GM19463 (cell line): ENCODE data around the gene MSI2.
A peak's percentile ranks its signal among the peaks of the same experiment; 100 is the strongest.

Experiments used
- ATAC-seq: cut with Tn5 transposase; IDR thresholded peaks from one replicate; pipeline ENCODE4 v1.9.1; 2021; ENCODE audit warnings: mild to moderate bottlenecking, moderate library complexity; ENCODE audit not compliant: unreplicated experiment

The MSI2 gene

DNA sequence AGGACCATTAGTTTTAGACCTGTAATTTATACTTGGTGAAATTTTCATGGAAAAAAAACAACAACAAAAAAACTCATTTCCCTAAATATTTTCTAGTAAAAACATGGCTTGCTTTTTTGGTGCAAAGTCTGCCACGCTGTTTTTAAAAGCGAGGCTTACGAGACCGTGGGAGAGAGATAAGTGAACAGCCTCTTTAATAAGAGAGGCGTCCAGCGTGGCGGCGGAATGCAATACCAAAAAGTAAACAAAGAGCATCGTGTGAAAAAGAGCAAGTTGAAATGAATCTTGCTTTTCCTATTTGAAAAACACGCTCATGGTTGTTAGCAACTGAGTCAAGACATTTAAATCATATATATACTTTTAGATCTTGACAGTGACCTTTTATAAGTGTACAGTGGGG lies 10.5 kb upstream of the MSI2 start:
- ATAC-seq: no peak

DNA sequence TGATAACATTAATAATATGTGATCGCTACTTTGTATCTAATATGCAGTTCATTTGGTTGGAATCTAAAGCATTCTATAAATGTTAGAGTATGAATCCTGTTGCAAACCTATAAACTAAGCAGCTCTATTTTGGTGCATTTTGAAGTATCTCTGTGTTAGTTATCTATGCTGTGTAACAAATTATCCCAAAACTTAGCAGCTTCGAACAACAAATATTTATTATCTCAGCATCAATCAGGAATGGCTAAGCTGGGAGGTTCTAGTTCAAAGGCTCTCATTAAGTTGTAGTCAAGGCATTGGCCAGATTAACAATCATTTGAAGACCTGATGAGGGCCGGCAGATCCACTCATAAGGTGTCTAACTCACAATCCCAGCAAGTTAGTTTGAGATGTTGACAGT lies 10.1 kb upstream of the MSI2 start:
- ATAC-seq: no peak

DNA sequence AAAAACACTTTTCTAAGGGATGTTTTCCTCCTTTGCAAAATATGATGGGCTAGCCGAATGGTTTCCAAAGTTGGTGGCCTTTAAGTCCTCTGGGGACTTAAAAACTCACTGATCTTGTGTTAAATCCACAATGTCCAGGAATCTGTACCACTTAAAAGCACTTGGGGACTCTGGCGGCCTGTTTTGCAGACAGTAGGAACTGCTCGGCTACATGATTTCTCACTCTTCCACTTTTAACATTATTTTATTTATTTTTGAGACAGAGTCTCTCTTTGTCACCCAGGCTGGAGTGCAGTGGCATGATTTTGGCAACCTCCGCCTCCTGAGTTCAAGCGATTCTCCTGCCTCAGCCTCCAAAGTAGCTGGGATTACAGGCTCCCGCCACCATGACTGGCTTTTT lies 9.1 kb upstream of the MSI2 start:
- no peak for ATAC-seq

DNA sequence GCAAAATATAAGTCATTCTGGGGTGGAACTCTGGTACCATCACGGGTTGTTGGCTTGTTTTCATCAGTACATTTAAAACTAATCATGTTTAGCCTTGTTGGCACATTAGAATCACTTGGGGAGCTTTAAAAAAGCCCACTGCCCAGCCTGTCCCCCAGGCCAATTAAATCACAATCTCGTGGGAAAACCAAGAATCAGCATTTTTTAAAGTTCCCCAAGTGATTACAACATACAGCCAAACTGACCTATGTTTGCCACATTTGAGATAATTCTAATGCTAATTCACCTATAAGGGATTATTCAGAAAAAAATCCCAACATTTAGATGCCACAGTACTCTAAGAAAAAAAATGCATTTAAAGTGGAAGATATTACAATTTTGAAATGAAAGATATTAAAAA lies 8.4 kb upstream of the MSI2 start:
- no peak for ATAC-seq

DNA sequence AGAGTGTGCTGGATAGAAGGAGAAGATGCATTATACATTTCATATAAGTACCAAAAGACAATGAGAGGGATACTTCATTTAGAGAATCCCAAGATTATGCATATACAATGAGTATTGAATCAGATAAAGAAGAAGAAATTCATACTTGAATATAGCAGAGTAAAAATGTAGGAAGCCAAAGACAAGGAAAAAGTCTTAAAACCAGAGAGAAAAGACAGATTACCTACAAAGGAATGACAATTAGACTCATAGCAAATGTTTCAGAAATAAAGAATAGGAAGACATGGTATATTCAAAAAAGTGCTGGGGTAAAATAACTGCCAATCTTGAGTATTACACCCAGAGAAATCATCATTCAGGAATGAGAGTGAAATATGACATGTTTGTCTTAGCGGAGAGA lies 6.8 kb upstream of the MSI2 start:
- ATAC-seq: no peak

DNA sequence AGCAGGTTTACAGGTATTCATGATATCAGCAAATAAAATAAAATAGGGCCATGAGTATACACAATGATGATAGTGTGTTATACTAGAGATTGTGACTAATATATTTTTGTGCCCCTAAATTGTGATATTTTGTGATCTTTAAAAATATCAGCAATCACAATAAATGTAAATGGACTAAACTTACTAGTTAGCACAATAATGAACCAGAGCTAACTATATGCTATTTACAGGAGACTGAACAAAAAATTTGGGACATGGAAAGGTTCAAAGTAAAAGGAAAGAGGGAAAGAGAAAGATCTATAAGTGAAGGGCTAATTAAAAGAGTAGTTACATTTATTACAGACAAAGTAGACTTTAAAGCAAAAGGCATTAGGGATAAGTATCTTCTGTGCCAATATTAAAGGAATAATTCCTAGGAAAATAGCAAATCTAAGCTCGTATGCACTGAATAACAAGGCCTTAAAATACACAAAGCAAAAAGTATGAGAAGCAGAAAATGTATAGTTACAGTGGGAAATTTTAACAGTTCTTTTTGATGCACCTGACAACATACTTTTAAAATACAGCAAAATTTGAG lies 5.0 kb upstream of the MSI2 start:
- ATAC-seq: no peak

DNA sequence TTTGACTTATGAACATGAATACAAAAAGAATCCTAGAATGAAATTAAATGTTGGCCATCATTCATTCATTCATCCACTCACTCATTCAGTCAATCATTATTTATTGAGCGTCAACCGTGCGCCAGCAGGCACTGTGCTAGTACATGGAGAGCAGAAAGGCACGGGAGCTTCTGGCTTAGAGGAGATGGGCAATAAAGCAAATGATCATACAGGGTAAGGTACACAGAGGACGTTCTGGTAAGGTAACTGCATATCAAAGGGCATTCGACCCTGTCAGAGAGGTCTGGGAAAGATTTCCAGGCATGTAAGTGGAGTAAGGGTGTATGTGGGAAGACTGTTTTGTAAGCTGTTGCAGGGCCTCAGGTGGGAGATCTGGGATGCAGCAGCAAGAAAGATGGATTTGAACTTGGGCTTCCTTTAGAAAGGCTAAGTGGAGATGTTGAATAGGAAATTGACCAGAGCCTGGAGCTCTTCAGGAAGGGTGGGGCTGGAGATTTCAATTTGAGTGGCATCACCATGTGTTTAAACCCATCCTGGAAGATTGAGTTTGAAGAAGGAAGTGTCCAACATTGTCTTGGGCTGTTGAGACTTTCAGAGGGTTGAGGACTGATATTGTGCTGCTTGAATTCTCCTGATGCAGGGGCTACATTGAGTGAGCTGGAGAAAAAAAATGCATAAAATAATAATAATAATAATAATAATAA lies 2.8 kb upstream of the MSI2 start:
- no peak for ATAC-seq

DNA sequence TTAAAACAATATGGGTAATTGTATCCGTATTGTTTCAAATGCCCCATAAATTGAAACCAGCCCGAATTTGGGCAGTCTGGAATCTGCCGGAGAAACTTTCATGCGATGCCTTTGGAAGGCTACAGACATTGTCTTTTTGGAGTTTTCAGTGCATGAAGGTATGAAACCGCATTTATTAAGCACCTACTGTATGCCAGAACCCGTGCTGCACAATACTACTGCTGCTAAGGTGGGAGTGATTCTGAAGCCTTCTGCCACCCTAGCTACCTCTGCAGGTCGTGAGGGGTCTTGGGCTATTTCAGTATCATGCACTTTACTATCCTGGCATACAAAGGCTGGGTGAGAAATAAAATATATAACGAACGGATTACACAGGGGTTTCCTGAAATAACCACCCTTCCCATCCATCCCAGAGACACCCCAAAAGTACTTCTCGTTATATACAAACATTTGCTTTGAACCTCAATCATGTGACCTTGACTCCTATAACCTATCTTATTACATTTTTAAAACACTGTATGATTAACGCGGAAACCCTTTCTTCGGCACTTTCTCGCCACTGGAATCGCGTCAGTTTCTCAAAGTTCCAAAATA lies 1.0 kb upstream of the MSI2 start:
- ATAC-seq: no peak

DNA sequence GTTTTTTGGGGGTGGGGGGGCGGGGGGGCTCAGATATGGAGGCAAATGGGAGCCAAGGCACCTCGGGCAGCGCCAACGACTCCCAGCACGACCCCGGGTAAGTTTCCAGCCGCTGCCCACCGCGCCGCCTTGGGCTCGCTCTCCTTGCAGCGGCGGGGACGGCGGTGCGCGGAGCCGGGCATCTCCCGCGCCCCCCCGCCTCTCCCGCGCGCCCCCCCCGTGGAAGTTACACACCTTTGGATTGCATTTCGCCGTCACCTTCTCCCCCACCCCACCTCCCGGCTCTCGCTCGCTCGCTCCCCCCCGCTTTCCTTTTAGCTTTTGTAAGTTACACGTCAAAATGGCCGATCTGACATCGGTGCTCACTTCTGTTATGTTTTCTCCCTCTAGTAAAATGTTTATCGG lies 387 bp downstream of the MSI2 start:
- peak; percentile 13 for ATAC-seq

DNA sequence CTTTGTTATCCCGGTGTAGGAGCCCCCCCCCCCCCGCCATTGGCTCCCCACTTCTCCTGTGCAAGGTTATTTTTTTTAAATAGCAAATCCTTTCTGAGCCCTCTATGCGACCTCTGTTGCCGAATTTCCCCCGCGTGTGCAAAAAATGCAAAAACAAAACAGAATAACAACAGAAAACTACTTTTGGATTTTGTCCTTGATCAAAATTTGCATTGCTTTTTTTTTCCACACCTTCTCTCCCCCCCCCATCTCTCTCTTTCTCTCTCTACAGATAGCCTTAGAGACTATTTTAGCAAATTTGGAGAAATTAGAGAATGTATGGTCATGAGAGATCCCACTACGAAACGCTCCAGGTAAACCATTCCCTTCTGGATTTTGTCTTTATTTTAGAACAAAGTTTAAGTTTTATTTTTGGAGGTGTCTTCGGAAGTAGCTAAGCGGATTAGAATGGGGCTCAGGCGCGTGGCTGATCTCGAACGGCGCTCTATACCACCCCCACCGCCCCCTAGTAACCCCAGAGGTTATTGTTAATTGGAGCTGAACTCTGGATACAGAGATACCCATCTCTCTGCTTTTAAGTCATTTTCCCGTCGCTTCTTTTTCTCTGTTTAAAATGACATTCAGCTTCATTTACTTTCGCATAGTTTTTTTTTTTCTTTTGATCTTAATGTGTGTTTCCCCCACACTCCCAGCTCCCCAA lies 1.0 kb downstream of the MSI2 start:
- ATAC-seq: no peak

DNA sequence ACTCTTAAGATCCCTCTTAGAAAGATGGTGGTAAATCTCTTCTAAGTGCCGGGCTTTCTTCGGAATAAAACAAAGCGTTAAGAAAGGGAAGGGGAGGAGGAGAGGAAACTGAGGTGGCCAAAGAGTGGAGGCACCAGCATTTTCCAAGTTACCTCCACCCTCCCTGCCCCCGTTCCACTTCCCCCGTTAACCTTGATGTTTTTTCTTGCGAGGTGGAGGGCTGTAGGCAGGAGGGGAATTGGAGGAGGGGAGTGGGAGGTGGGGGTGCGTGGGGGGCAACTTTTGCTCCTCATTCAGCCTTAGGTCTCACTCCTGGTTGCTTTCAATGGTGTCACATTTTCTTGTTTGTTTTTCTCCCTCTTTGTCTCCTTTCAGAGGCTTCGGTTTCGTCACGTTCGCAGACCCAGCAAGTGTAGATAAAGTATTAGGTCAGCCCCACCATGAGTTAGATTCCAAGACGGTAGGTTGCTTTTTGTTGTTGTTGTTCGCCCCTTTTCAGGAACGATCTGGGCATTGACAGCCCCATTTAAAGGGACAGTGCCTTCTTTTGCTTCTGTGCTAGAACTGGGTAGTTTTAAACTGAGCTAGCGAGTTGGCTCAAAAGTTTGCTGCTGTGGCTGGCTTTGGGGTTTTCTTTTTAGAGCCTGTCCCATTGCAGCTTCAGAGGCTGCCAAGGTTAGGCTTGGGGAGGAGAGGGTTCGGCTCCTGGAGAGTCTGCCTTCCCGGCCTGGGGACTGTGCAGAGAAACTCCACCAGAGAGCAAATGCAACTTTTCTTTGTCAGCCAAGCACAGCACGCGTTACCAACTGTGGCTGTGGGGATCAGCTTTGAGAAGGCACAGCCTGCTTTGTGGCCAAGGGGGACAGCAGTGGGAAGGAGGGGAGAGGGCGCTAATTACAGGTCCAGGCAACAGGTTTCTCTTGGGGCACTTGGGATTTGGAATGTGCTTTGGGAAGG lies 1.9 kb downstream of the MSI2 start:
- ATAC-seq: no peak

DNA sequence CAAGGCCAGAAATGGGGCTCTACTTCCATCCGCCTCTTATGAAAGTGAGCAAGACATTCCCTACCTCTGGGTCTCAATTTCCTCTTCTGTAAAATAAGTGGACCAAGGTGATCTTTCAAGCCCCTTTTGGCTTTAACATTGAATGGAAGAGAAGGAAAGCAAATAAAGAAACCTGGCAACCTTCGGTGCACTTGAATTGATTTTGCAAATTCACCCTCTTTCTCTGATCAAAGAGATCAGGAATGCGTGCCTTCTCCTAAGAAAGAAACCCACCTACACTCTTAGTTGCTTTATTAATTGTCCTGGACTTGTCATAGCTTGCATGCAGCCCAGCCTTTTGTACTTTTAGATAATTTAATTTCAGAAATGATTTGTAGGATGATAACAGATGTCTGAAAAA lies 3.0 kb downstream of the MSI2 start:
- ATAC-seq: no peak

DNA sequence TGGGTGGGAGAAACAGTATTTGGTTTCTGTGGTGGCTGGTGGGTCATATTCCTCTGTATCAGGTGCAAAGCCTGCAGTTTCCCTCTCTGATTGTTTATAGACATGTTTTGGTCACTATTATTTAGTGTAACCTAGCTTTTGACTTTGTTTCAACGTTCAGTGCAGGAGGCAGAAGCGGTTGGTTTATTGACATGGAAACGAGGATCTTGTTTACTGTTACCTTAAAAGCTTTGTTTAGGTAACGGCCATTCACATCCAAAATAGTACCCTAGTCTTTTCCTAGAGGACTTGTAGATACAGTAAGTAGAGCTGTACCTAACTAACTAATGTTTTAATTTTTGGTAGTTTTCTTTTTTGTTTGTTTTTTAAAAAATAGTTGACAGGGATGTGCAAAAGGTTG lies 3.5 kb downstream of the MSI2 start:
- ATAC-seq: no peak

DNA sequence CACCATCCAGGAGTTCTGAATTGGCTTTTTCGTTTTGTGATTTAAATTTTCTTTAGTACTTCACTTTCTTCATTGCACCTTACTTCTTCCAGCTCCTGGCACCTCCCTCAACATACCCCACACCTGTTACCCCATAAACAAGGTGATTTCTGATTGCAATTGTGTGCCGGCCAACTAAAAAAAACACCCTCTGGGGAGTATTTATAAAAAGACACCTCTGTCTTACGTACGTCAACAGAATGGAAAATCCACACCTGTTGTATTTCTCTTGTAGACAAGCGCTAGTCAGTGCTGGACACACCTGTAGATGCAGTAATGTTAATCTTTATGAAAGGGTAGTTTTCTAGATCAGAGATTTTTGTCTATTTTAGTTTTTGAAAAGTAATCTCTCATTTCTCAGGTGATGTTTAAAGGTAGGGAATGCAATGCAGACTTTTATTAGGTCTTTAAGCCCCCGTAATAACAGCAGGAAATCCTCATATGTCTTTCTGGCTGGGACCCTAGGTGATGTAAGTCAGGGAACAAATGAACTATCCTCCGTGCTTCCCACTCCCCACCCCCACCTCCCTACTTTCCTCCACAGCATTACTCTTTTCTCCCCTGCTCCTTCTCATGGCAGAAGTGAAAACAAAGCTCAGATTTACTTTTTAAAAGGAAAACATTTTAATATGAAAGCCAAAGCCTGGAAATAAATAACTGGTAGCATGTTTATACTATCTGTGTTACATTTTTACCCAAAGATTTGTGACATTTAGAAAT lies 4.2 kb downstream of the MSI2 start:
- no peak for ATAC-seq

DNA sequence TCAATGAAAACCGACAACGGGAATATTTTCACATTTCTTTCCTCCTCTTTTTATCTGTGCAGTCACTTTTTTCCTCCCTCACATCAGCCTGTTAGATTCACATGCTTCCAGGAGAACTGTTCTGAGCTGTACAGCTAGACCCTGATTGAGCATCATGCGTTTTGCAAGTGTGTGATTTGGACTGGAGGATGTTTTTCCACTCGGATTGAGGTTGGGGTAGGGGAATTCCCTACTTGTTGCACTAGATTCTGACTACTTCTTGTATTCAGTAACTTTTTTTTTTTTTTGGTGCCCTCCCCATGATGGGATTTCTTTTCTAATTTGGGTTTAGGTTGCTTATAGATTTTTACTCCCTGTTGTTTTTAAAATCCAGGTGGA lies 4.8 kb downstream of the MSI2 start:
- no peak for ATAC-seq

DNA sequence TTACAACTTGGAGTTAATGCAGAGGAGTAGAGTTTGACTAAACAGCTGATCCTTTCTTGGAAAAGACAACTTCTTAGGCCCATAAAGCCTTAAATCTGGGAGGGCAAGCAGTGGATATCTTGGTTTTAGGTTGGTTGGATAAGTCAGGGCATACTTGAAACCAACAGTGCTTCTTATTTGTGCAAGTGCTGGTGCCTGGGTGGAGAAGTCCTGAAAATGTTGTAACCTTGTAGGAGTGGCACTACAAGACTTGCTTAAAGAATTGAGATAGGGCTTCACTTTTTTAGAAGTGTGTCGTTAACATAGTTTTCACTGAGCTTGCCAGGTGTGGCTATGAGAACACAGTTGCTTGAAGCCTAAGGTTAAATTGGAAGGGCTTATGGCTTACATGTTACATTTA lies 6.2 kb downstream of the MSI2 start:
- no peak for ATAC-seq

DNA sequence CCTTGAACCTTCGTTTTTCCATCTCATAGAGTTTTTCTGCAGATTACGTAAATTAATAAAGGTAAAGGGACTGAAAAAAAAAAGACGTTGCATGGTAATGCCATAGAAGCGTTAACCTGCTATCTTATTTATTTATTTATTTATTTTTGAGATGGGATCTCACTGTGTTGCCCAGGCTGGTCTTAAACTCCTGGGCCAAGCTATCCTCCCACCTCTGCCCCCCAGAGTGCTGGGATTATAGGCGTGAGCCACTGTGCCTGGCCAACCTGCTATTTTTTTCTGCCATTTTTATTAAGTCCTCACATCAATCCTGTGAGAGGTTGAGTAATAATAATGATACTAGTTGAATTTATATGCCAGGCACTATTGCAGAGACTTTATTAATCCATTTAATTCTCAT lies 7.9 kb downstream of the MSI2 start:
- no peak for ATAC-seq

DNA sequence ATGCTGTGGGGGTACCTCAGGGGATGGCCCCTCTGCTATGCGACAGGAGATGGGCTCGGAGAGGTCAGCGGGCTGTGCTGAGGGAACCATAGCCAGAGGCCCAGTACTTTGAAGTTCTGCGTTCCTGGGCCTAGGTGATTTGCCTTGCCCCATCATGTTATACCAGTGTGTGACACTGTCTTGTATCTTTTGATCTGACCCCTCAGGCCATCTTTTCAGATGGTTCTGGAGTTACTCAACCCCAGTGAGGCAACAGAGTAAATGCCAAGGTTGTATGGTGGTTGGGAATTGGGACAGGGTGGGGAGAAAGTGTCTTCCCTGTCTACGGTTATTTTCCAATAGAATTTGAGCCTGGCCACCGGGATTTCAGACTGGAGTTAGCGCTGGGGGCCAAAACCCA lies 8.5 kb downstream of the MSI2 start:
- no peak for ATAC-seq

DNA sequence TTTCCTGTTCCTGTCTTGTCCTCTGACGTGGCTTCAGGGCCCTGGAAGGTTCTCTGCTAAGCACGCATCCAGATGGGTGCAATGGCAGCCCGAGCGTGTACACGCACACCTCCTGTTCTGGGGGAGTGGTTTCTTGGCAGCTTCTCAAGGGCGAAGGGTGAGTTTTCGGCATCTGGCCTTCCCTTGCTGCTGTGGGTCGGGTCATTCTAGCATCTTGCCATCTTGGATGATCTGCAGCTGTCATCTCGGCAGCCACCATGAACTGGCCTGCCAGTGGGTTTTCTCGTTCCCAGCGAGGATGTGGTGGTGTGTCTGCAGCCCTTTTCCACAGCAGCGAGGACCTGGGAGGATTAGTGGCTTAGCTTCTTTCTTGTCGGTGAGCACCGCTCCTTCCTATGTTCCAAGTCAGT lies 10.6 kb downstream of the MSI2 start:
- ATAC-seq: no peak

DNA sequence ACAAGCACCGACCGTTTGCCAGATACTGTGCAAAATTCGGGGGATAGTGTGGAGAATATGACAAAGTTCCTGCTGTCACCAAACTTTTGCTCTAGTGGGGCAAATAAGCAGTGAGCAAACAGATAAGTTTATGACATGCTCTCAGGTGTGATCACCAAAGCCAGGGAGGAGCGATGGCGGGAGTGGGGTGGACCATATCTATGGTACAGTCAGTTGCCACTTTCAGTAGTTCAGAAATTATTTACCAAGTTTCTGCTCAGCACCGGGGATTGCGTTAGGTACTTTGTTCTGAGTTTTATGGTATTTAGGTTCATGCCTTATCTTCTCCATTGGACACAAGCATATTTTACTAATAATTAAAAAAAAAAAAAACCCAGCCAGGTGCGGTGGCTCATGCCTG lies 11.9 kb downstream of the MSI2 start:
- ATAC-seq: no peak
